ENCODE measurements around the gene TTC28. TPM values are rescaled to one million over a fixed set of nuclear protein-coding genes. Genes with fewer than 3 reads are reported as not detected.

The TTC28 gene
- total and polyA plus RNA-seq, 10 of the 15 experiments (the other 5 are each of a cell fraction or from before 2014, with no cell fraction given): 0.15 to 8.4 (median 1.4) TPM

DNA sequence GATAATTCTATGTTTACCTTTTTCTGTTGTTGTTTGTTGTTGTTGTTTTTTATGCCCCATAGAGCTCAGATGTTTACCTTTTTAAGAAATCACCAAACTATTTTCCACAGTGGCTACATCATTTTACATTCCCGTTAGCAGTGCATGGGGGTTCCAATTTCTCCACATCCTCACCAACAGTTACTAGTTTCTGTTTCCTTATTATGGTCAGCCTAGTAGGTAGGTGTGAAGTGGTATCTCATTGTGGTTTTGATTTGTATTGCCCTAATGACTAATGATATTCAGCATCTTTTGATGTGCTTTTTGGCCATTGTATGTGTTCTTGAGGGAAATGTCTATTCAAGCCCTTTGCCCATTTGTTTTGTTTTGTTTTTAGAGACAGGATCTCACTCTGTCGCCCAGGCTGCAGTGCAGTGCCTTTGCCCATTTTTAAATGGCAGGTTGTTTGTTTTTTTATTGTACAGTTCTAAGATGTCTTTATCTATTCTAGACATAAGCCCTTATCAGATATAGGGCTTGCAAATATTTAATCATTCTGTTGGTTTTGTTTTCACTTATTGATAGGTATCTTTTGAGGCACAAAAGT lies 34.5 kb upstream of the TTC28 start:
- no peak overlapping the region for H2AFZ ChIP-seq (ENCODE audit: control insufficient read depth, low read depth, low read length)
- H3K9ac ChIP-seq (ENCODE audit: control insufficient read depth, insufficient read depth, low read length): no peak overlapping the region
- H3K4me1 ChIP-seq (ENCODE audit: control insufficient read depth, insufficient read depth, low read length): no peaks in the 10 kb centered on the region
- 94% methylated on average over 2 of the region's 2 CpGs for WGBS (ENCODE audit: insufficient coverage, insufficient replicate concordance, low lambda C conversion rate, missing lambda C conversion rate)
- CTCF ChIA-PET: interaction anchor here (1.2 to 1.7 kb wide), 2 partner anchors 8 to 26 kb away, joined by 3 to 5 read pairs; no protein-coding TSS in a partner anchor
- H3K27me3 ChIP-seq (replicated peaks in 1 of 2; ENCODE audit: control insufficient read depth in 2 of 2, insufficient read depth in 2 of 2, low read length in 1 of 2): no peaks in the 10 kb centered on the region
- H3K4me3 ChIP-seq: no peak overlapping the region
- H4K20me1 ChIP-seq (ENCODE audit: control insufficient read depth, insufficient read depth): no peaks in the 10 kb centered on the region
- intact Hi-C loops (cut with micrococcal nuclease; ENCODE audit: unreplicated experiment) (no loop called here), in situ Hi-C loops (cut with MboI) (no loop called here)
- SMC1A ChIA-PET (ENCODE audit: uncharacterized antibody, unreplicated experiment): no interaction called here
- H3K27ac ChIP-seq (ENCODE audit: control insufficient read depth, insufficient read depth): no peak overlapping the region
- H3K4me2 ChIP-seq (ENCODE audit: control insufficient read depth, insufficient read depth): no peak overlapping the region
- ATAC-seq (peak; percentile 71), DNase-seq (ENCODE audit: low read depth, low spot score) (no peak), FAIRE-seq (no peak)
- no TSS peak for BruUV-seq (replicated peaks)
- H3K79me2 ChIP-seq (ENCODE audit: control insufficient read depth, insufficient read depth, low read length): no peaks in the 10 kb centered on the region
- no peaks in the 10 kb centered on the region; a peak in 3 of 4 replicates for H3K36me3 ChIP-seq (ENCODE audit: control insufficient read depth in 2 of 2, insufficient read depth in 2 of 2, low read length in 1 of 2)
- POLR2A ChIA-PET: no interaction called here
- RAD21 ChIA-PET (ENCODE audit: unreplicated experiment): interaction anchor here (1.1 to 1.8 kb wide), 2 partner anchors 114 to 818 kb away, joined by 3 to 5 read pairs; no protein-coding TSS in a partner anchor
- no peaks in the 10 kb centered on the region for H3K9me3 ChIP-seq (replicated peaks; ENCODE audit: control insufficient read depth, insufficient read depth, low read length)
- TF ChIP-seq RAD51 (IDR thresholded peaks at IDR 0.05): peak; percentile 57; the same call in 1 of the 2 replicates
- no peak for TF ChIP-seq HDAC6 (IDR thresholded peaks at IDR 0.05; ENCODE audit: unreplicated experiment)
- no peak for TF ChIP-seq POLR2A (IDR thresholded peaks at IDR 0.05; ENCODE audit: low read depth, low read length)
- no peak for TF ChIP-seq SIX5 (IDR thresholded peaks at IDR 0.05; ENCODE audit: low read depth, low read length, severe bottlenecking)
- TF ChIP-seq SP1 (IDR thresholded peaks at IDR 0.05; ENCODE audit: low read depth, low read length): no peak
- TF ChIP-seq SREBF1 (IDR thresholded peaks at IDR 0.05; ENCODE audit: low read length): no peak
- no peak for TF ChIP-seq ZSCAN29 (IDR thresholded peaks at IDR 0.05)
- no peak for TF ChIP-seq TARDBP (IDR thresholded peaks at IDR 0.05; ENCODE audit: borderline replicate concordance)
- TF ChIP-seq SMC3 (IDR thresholded peaks at IDR 0.05; ENCODE audit: borderline replicate concordance, low read length): no peak
- TF ChIP-seq IKZF1 (conservative IDR thresholded peaks at IDR 0.05): peak; percentile 47; the same call in 1 of the 2 replicates
- no peak for TF ChIP-seq SMAD5 (IDR thresholded peaks at IDR 0.05; ENCODE audit: low read depth)
- TF ChIP-seq PML (IDR thresholded peaks at IDR 0.05; ENCODE audit: low read length): no peak
- TF ChIP-seq, protein P1, sequence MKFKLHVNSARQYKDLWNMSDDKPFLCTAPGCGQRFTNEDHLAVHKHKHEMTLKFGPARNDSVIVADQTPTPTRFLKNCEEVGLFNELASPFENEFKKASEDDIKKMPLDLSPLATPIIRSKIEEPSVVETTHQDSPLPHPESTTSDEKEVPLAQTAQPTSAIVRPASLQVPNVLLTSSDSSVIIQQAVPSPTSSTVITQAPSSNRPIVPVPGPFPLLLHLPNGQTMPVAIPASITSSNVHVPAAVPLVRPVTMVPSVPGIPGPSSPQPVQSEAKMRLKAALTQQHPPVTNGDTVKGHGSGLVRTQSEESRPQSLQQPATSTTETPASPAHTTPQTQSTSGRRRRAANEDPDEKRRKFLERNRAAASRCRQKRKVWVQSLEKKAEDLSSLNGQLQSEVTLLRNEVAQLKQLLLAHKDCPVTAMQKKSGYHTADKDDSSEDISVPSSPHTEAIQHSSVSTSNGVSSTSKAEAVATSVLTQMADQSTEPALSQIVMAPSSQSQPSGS (IDR thresholded peaks at IDR 0.05; ENCODE audit: low read length): no peak
- no peak; a peak in 1 of 4 replicates for TF ChIP-seq EP300 (IDR thresholded peaks at IDR 0.05; ENCODE audit: borderline replicate concordance in 1 of 2, control insufficient read depth in 1 of 2, low read depth in 2 of 2, low read length in 2 of 2)
- no peak for TF ChIP-seq CHD2 (IDR thresholded peaks at IDR 0.05; ENCODE audit: borderline replicate concordance, low read depth, low read length)
- TF ChIP-seq LARP7 (IDR thresholded peaks at IDR 0.05): no peak
- TF ChIP-seq CBX3 (IDR thresholded peaks at IDR 0.05; ENCODE audit: borderline replicate concordance, low read depth): no peak
- TF ChIP-seq ZNF274 (IDR thresholded peaks at IDR 0.05; ENCODE audit: insufficient read depth, insufficient read length): no peak
- TF ChIP-seq RFX5 (IDR thresholded peaks at IDR 0.05; ENCODE audit: low read depth, low read length): no peak
- TF ChIP-seq SRF (IDR thresholded peaks at IDR 0.05; ENCODE audit: low read depth in 2 of 2, low read length in 2 of 2): no peak
- TF ChIP-seq SIN3A (IDR thresholded peaks at IDR 0.05; ENCODE audit: low read depth, low read length): no peak
- TF ChIP-seq, protein P2, sequence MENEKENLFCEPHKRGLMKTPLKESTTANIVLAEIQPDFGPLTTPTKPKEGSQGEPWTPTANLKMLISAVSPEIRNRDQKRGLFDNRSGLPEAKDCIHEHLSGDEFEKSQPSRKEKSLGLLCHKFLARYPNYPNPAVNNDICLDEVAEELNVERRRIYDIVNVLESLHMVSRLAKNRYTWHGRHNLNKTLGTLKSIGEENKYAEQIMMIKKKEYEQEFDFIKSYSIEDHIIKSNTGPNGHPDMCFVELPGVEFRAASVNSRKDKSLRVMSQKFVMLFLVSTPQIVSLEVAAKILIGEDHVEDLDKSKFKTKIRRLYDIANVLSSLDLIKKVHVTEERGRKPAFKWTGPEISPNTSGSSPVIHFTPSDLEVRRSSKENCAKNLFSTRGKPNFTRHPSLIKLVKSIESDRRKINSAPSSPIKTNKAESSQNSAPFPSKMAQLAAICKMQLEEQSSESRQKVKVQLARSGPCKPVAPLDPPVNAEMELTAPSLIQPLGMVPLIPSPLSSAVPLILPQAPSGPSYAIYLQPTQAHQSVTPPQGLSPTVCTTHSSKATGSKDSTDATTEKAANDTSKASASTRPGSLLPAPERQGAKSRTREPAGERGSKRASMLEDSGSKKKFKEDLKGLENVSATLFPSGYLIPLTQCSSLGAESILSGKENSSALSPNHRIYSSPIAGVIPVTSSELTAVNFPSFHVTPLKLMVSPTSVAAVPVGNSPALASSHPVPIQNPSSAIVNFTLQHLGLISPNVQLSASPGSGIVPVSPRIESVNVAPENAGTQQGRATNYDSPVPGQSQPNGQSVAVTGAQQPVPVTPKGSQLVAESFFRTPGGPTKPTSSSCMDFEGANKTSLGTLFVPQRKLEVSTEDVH (IDR thresholded peaks at IDR 0.05; ENCODE audit: low read depth, partially characterized antibody): no peak
- no peak for TF ChIP-seq SREBF2 (IDR thresholded peaks at IDR 0.05; ENCODE audit: low read length)
- no peak for TF ChIP-seq ZNF384 (IDR thresholded peaks at IDR 0.05; ENCODE audit: borderline replicate concordance, low read depth, low read length)
- TF ChIP-seq DPF2 (IDR thresholded peaks at IDR 0.05): peak; percentile 57

All from GM12878 (cell line).